PC-9 (cell line): ENCODE results near the gene CEACAM6. TPM values are rescaled to one million over a fixed set of nuclear protein-coding genes. Genes with fewer than 3 reads are reported as not detected.
"Not testable (repeated sequence)": the region's sequence is repeated elsewhere in the genome, so short reads cannot be mapped to it uniquely, and the experiment has no call there.

Experiments
- BruUV-seq: library from RNA; stranded (reverse); fragments of 400-500 nt; replicated peaks from 2 replicates; lab custom pipeline; 2021; lab: Mats Ljungman, UMichigan
- CTCF ChIA-PET: fragments of 300-600 bp; sonication (Branson Sonifier 250); formaldehyde crosslinking; loops from one replicate; lab custom pipeline; 2022; ENCODE audit warnings: antibody characterized with exemption; lab: Charles Lee
- POLR2A ChIA-PET: fragments of 300-600 bp; sonication (Branson Sonifier 250); formaldehyde crosslinking; loops from one replicate; lab custom pipeline; 2022; ENCODE audit warnings: antibody characterized with exemption; ENCODE audit not compliant: unreplicated experiment; lab: Charles Lee
- DNase-seq, 2 experiments: peaks; one replicate each; pipeline versions ENCODE4 v3.0.0 to v3.0.0-alpha.2; 2015 to 2022; ENCODE audit warnings: mixed read lengths in 1 of 2
- H2AFZ ChIP-seq: fragments of 200-600 bp; sonication (generic); 2 replicates; pipeline ENCODE4 v1.8.1; 2017; ENCODE audit warnings: antibody characterized with exemption
- H3F3A ChIP-seq: fragments of 200-600 bp; sonication (generic); 2 replicates; pipeline ENCODE4 v1.8.1; 2017; ENCODE audit warnings: antibody characterized with exemption, mild to moderate bottlenecking, low read depth; ENCODE audit not compliant: insufficient read depth
- H3K27ac ChIP-seq: fragments of 200-600 bp; sonication (generic); 2 replicates; pipeline ENCODE4 v1.6.1; 2016; ENCODE audit warnings: mixed run types
- H3K27me3 ChIP-seq: fragments of 200-600 bp; sonication (generic); 2 replicates; pipeline ENCODE4 v1.6.1; 2016; ENCODE audit warnings: low read depth, mixed run types; ENCODE audit not compliant: insufficient read depth
- H3K36me3 ChIP-seq: fragments of 200-600 bp; sonication (generic); 2 replicates; pipeline ENCODE4 v1.6.1; 2016; ENCODE audit warnings: low read depth, mixed run types
- H3K4me1 ChIP-seq: fragments of 200-600 bp; sonication (generic); replicated peaks from 2 replicates; pipeline ENCODE4 v1.6.1; 2016; ENCODE audit warnings: mixed run types; ENCODE audit not compliant: insufficient read depth
- H3K4me2 ChIP-seq: fragments of 200-600 bp; sonication (generic); 2 replicates; pipeline ENCODE4 v1.6.1; 2017; ENCODE audit warnings: mixed run types
- H3K4me3 ChIP-seq: fragments of 200-600 bp; sonication (generic); 2 replicates; pipeline ENCODE4 v1.6.1; 2016; ENCODE audit warnings: mixed run types
- H3K79me2 ChIP-seq: fragments of 200-600 bp; sonication (generic); 2 replicates; pipeline ENCODE4 v1.6.1; 2017; ENCODE audit warnings: low read depth, mixed run types
- H3K9me2 ChIP-seq: fragments of 200-600 bp; sonication (generic); 2 replicates; pipeline ENCODE4 v1.8.1; 2017; ENCODE audit warnings: mild to moderate bottlenecking; ENCODE audit not compliant: insufficient read depth
- H3K9me3 ChIP-seq: fragments of 200-600 bp; sonication (generic); 2 replicates; pipeline ENCODE4 v1.8.1; 2016; ENCODE audit warnings: low read depth; ENCODE audit not compliant: insufficient read depth
- H4K20me1 ChIP-seq: fragments of 200-600 bp; sonication (generic); 2 replicates; pipeline ENCODE4 v1.8.1; 2017; ENCODE audit not compliant: insufficient read depth
- CTCF ChIP-seq: fragments of 200-600 bp; sonication (generic); conservative IDR thresholded peaks from 2 replicates; pipeline ENCODE4 v1.6.1; 2017; ENCODE audit warnings: mixed run types, antibody characterized with exemption, mild to moderate bottlenecking, moderate library complexity
- EZH2 ChIP-seq: fragments of 200-600 bp; sonication (generic); IDR thresholded peaks from 2 replicates; pipeline ENCODE4 v1.8.0; 2017; ENCODE audit warnings: antibody characterized with exemption, low read depth
- intact Hi-C: fragments of 100-400 bp; cut with micrococcal nuclease; formaldehyde crosslinking; loops from one replicate; pipeline ENCODE4 v1.10.0; 2022; ENCODE audit not compliant: unreplicated experiment
- total RNA-seq: library from RNA; stranded (reverse); gene quantifications from 2 replicates; pipeline ENCODE4 v1.2.3, GENCODE V29; 2021

CEACAM6 gene
- total RNA-seq, 1 experiment from 2014 or later, result 468 TPM

GRCh38 chr19:41707871-41708371 lies 47.4 kb upstream of the CEACAM6 start:
- Histone ChIP-seq H3K79me2 (no peaks in the 10 kb centered on the region), H3K27ac (no peak overlapping the region), H3F3A (no peaks in the 10 kb centered on the region), H4K20me1 (no peaks in the 10 kb centered on the region), H3K4me2 (no peak overlapping the region), H3K4me3 (no peak overlapping the region), H3K36me3 (no peaks in the 10 kb centered on the region), H3K4me1 (peaks cover 10% of the 10 kb centered on the region), H3K27me3 (no peaks in the 10 kb centered on the region), H3K9me3 (no peaks in the 10 kb centered on the region), H2AFZ (no peak overlapping the region), H3K9me2 (no peaks in the 10 kb centered on the region)
- intact Hi-C loops, result loop anchor here (2.0 to 5.0 kb wide), 2 partner anchors 66 to 87 kb away; no protein-coding TSS in a partner anchor
- no TSS peak for BruUV-seq
- no peak for DNase-seq
- POLR2A ChIA-PET, result no interaction called here
- CTCF ChIA-PET, result interaction anchor here (0.6 kb wide), 1 partner anchor 125 kb away, joined by 10 read pairs; no protein-coding TSS in a partner anchor
- TF ChIP-seq EZH2, result no peak
- no peak for TF ChIP-seq CTCF

GRCh38 chr19:41708481-41708880 lies 46.8 kb upstream of the CEACAM6 start, which contains the start of gene CEACAM5:
CEACAM5 (plus strand) TSS chr19:41708626; CDS start chr19:41708732, 106 bp downstream.
- Histone ChIP-seq H3K9me3 (no peaks in the 10 kb centered on the region), H3K9me2 (no peaks in the 10 kb centered on the region), H3K4me3 (no peak within 1 kb of the TSS), H3F3A (no peaks in the 10 kb centered on the region), H3K27ac (no peak within 1 kb of the TSS), H3K4me1 (peaks cover 10% of the 10 kb centered on the region), H3K4me2 (0 out of 2 replicates have a peak within 1 kb of the TSS, but pooled peaks have one; percentile 11), H4K20me1 (no peaks in the 10 kb centered on the region), H3K79me2 (no peaks in the 10 kb centered on the region), H3K27me3 (no peaks in the 10 kb centered on the region), H2AFZ (no peak within 1 kb of the TSS), H3K36me3 (no peaks in the 10 kb centered on the region)
- no TSS peak for BruUV-seq
- ChIA-PET CTCF (no interaction called here), POLR2A (no interaction called here)
- intact Hi-C loops, result loop anchor here (5.0 kb wide), 1 partner anchor 66 kb away; no protein-coding TSS in a partner anchor
- DNase-seq, result no peak
- TF ChIP-seq CTCF (no peak), EZH2 (no peak)

GRCh38 chr19:41709516-41709915 lies 45.8 kb upstream of the CEACAM6 start:
- H3K79me2 ChIP-seq, H3K4me1 ChIP-seq, BruUV-seq, H3F3A ChIP-seq, H3K4me3 ChIP-seq, DNase-seq, H3K9me2 ChIP-seq, H2AFZ ChIP-seq, H3K9me3 ChIP-seq, POLR2A ChIA-PET, H4K20me1 ChIP-seq, H3K27me3 ChIP-seq, H3K4me2 ChIP-seq, H3K36me3 ChIP-seq, CTCF ChIA-PET, H3K27ac ChIP-seq: not testable (repeated sequence)
- intact Hi-C loops, result loop anchor here (5.0 kb wide), 1 partner anchor 67 kb away; no protein-coding TSS in a partner anchor
